ENCODE data around the gene SH3BP1. TPM values are rescaled to one million over a fixed set of nuclear protein-coding genes. Genes with fewer than 3 reads are reported as not detected.

SH3BP1 gene
- total RNA-seq, 1 donor: 4.7 TPM

- peak; percentile 98 for DNase-seq (ENCODE audit: insufficient read length, low spot score, missing footprints)
- Histone ChIP-seq H3K4me1 (ENCODE audit: insufficient read depth, low read length) (peaks cover 17% of the 10 kb centered on the region), H3K4me3 (ENCODE audit: insufficient read depth, low read length) (peak within 1 kb of the TSS; percentile 99), H3K4me2 (ENCODE audit: insufficient read depth, low read length) (peak within 1 kb of the TSS; percentile 96), H3K9me3 (ENCODE audit: low read depth, low read length) (no peaks in the 10 kb centered on the region), H3K79me2 (ENCODE audit: insufficient read depth, low read length) (peaks cover 28% of the 10 kb centered on the region), H4K20me1 (ENCODE audit: insufficient read depth, low read length) (peaks cover 32% of the 10 kb centered on the region), H2AFZ (ENCODE audit: low read length) (peak within 1 kb of the TSS; percentile 70), H3K27me3 (ENCODE audit: insufficient read depth, low read length) (no peaks in the 10 kb centered on the region), H3K36me3 (ENCODE audit: insufficient read depth, low read length) (peaks cover 26% of the 10 kb centered on the region), H3K27ac (ENCODE audit: low read depth, low read length) (peak within 1 kb of the TSS; percentile 83)
- no peak for TF ChIP-seq CTCF (IDR thresholded peaks at IDR 0.05; ENCODE audit: extremely low read depth, low read depth, low read length)
Measured at GRCh38 chr22:37674951-37675929, 35.8 kb downstream of the SH3BP1 start, which contains the start of gene LGALS1. LGALS1 (plus strand) TSS chr22:37675636; CDS start chr22:37675703, 67 bp downstream.

GRCh38 chr22:37675930-37676735 lies 36.7 kb downstream of the SH3BP1 start:
- no peak for DNase-seq (ENCODE audit: insufficient read length, low spot score, missing footprints)
- Histone ChIP-seq H4K20me1 (ENCODE audit: insufficient read depth, low read length) (peaks cover 40% of the 10 kb centered on the region), H3K4me1 (ENCODE audit: insufficient read depth, low read length) (peaks cover 20% of the 10 kb centered on the region), H3K4me2 (ENCODE audit: insufficient read depth, low read length) (peak overlapping the region; percentile 96), H3K27me3 (ENCODE audit: insufficient read depth, low read length) (no peaks in the 10 kb centered on the region), H2AFZ (ENCODE audit: low read length) (no peak overlapping the region), H3K4me3 (ENCODE audit: insufficient read depth, low read length) (peak overlapping the region; percentile 99), H3K79me2 (ENCODE audit: insufficient read depth, low read length) (peaks cover 28% of the 10 kb centered on the region), H3K9me3 (ENCODE audit: low read depth, low read length) (no peaks in the 10 kb centered on the region), H3K36me3 (ENCODE audit: insufficient read depth, low read length) (peaks cover 26% of the 10 kb centered on the region), H3K27ac (ENCODE audit: low read depth, low read length) (peak overlapping the region; percentile 83)
- no peak for TF ChIP-seq CTCF (IDR thresholded peaks at IDR 0.05; ENCODE audit: extremely low read depth, low read depth, low read length)

- Histone ChIP-seq H3K4me3 (ENCODE audit: insufficient read depth, low read length) (peak overlapping the region; percentile 99), H3K36me3 (ENCODE audit: insufficient read depth, low read length) (peaks cover 26% of the 10 kb centered on the region), H4K20me1 (ENCODE audit: insufficient read depth, low read length) (peaks cover 43% of the 10 kb centered on the region), H3K9me3 (ENCODE audit: low read depth, low read length) (no peaks in the 10 kb centered on the region), H3K79me2 (ENCODE audit: insufficient read depth, low read length) (peaks cover 28% of the 10 kb centered on the region), H3K4me2 (ENCODE audit: insufficient read depth, low read length) (peak overlapping the region; percentile 96), H2AFZ (ENCODE audit: low read length) (no peak overlapping the region), H3K27me3 (ENCODE audit: insufficient read depth, low read length) (no peaks in the 10 kb centered on the region), H3K4me1 (ENCODE audit: insufficient read depth, low read length) (peaks cover 23% of the 10 kb centered on the region), H3K27ac (ENCODE audit: low read depth, low read length) (peak overlapping the region; percentile 83)
- no peak for TF ChIP-seq CTCF (IDR thresholded peaks at IDR 0.05; ENCODE audit: extremely low read depth, low read depth, low read length)
- peak; percentile 95 for DNase-seq (ENCODE audit: insufficient read length, low spot score, missing footprints)
Measured at GRCh38 chr22:37676736-37677492, 37.4 kb downstream of the SH3BP1 start.
